AG04449 (cell line): Measurements from ENCODE around the gene ORAI2.

Experiments used
- CTCF ChIA-PET: fragments of 350-600 bp; formaldehyde crosslinking; extraction: SDS; loops from one replicate; lab custom pipeline; 2021; ENCODE audit warnings: antibody characterized with exemption; lab: Yijun Ruan, JAX
- POLR2A ChIA-PET: fragments of 400-600, 350-600 bp; formaldehyde crosslinking; extraction: SDS; loops from one replicate; lab custom pipeline; 2020; ENCODE audit warnings: antibody characterized with exemption, inconsistent platforms; lab: Yijun Ruan, JAX
- DNase-seq: peaks from one replicate; pipeline ENCODE4 v3.0.0-alpha.2; 2010; ENCODE audit warnings: low read depth, low spot score
- H3K4me3 ChIP-seq: 2 replicates; pipeline ENCODE4 v1.5.1; 2011; ENCODE audit warnings: low read depth, mild to moderate bottlenecking, control low read depth, low read length
- TF ChIP-seq, protein P1 (sequence below): IDR thresholded peaks from one replicate; pipeline ENCODE4 v1.5.1; 2011; ENCODE audit warnings: mild to moderate bottlenecking, moderate library complexity, low read length, control low read depth, inconsistent platforms; ENCODE audit not compliant: insufficient read depth; ENCODE audit errors: missing control alignments

The ORAI2 gene

DNA sequence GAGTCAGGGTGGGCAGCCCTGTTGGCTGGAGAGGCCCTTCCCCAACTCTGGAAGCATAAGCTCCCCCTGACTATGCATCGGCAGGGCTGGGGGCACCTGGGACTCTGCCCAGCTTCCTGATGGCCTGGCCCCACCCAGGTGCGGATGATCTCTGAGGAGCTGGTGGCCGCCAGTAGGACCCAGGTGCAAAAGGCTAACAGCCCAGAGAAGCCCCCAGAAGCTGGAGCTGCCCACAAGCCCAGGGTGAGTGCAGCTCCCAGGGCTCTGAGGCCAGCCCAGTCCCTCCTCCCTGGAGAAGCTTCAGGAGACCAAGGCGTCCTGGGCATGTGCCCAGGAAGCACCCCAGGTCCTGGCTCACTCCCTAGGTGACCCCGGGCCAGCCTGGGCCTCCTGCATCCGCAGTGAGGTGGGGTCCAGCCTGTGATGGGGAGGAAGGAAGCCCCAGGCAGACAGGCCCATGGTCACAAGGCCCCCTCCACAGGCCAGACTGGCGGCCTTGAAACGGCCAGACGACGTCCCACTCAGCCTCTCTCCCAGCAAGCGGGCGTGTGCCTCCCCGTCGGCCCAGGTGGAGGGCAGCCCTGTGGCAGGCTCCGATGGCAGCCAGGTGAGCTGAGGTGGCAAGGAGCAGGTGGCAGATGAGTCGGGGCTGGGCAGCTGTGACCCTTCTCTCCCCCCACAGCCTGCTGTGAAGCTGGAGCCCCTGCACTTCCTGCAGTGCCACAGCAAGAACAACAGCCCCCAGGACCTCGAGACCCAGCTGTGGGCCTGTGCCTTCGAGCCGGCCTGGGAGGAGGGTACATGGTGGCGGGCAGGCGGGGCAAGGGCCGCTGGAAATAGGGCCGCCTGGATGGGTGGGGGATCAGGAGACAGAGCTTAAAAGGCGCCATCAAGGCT, 34.5 kb downstream of the ORAI2 start:
- no peak for DNase-seq

DNA sequence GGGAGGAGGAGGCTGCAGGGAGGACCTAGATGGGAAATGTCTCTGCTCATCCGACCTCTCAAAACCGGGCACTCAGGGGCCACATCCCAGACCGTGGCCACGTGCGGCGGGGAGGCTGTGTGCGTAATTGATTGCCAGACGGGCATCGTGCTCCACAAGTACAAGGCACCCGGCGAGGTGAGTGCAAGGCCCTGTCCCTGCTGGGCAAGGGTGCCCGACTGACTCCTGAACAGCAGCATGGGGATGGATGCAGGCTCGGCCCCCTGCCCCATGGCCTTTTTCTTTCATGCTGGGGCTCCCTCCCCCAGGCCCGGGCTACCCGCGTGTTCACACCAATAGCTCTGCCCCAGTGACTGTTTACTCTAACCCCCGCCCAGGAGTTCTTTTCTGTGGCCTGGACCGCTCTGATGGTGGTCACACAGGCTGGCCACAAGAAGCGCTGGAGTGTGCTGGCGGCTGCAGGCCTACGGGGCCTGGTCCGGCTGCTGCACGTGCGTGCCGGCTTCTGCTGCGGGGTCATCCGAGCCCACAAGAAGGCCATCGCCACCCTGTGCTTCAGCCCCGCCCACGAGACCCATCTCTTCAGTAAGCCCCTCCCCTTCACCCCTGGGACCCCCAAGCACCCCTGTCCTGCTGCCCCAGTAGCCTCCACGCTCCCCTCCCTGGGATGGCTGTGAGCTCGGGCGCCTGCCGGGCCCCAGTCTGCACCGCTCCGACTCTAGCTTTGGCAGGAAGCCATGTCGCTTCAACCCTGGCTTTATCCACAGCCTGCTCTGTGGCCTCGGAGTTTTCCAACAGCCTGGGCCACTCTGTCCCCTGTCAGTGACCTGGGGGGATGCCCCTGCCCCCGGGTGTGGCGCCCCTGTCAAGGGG, 35.3 kb downstream of the ORAI2 start:
- no peak for DNase-seq
- TF ChIP-seq, protein P1, sequence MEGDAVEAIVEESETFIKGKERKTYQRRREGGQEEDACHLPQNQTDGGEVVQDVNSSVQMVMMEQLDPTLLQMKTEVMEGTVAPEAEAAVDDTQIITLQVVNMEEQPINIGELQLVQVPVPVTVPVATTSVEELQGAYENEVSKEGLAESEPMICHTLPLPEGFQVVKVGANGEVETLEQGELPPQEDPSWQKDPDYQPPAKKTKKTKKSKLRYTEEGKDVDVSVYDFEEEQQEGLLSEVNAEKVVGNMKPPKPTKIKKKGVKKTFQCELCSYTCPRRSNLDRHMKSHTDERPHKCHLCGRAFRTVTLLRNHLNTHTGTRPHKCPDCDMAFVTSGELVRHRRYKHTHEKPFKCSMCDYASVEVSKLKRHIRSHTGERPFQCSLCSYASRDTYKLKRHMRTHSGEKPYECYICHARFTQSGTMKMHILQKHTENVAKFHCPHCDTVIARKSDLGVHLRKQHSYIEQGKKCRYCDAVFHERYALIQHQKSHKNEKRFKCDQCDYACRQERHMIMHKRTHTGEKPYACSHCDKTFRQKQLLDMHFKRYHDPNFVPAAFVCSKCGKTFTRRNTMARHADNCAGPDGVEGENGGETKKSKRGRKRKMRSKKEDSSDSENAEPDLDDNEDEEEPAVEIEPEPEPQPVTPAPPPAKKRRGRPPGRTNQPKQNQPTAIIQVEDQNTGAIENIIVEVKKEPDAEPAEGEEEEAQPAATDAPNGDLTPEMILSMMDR = no peak
- no peak overlapping the region for H3K4me3 ChIP-seq
- POLR2A ChIA-PET = no interaction called here
- CTCF ChIA-PET = interaction anchor here (1.0 to 5.0 kb wide), 2 partner anchors 13 to 64 kb away, joined by 3 to 25 read pairs; no protein-coding TSS in a partner anchor

More for the DNA sequence above, 34.5 kb downstream of the ORAI2 start:
- POLR2A ChIA-PET = no interaction called here
- CTCF ChIA-PET = interaction anchor here (0.8 to 5.0 kb wide), 6 partner anchors 12 to 187 kb away, joined by 3 to 25 read pairs (median 3); no protein-coding TSS in a partner anchor
- TF ChIP-seq, protein P1 = no peak
- no peak overlapping the region for H3K4me3 ChIP-seq

DNA sequence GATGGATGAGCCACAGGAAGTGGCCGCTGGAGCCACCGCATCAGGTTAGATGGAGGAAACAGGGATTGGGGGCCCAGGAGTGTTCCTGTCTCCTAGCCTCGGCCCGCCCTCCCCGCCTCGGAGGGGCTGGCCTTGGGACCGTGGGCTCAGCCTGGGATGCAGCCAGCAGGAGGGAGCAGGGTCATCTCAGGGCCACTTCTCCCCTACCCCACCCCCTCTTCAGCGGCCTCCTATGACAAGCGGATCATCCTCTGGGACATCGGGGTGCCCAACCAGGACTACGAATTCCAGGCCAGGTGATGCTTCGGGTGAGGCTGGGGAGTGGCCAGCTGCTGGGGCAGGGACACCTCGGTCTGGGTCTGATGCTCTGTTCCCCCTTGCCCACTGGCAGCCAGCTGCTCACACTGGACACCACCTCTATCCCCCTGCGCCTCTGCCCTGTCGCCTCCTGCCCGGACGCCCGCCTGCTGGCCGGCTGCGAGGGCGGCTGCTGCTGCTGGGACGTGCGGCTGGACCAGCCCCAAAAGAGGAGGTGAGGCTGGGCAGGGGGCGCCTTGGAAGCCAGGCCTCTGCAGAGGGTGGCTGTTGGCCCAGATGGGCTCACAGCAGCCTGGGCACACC, 36.1 kb downstream of the ORAI2 start:
- H3K4me3 ChIP-seq = no peak overlapping the region
- DNase-seq = no peak
- ChIA-PET CTCF (no interaction called here), POLR2A (no interaction called here)
- TF ChIP-seq, protein P1 = no peak

DNA sequence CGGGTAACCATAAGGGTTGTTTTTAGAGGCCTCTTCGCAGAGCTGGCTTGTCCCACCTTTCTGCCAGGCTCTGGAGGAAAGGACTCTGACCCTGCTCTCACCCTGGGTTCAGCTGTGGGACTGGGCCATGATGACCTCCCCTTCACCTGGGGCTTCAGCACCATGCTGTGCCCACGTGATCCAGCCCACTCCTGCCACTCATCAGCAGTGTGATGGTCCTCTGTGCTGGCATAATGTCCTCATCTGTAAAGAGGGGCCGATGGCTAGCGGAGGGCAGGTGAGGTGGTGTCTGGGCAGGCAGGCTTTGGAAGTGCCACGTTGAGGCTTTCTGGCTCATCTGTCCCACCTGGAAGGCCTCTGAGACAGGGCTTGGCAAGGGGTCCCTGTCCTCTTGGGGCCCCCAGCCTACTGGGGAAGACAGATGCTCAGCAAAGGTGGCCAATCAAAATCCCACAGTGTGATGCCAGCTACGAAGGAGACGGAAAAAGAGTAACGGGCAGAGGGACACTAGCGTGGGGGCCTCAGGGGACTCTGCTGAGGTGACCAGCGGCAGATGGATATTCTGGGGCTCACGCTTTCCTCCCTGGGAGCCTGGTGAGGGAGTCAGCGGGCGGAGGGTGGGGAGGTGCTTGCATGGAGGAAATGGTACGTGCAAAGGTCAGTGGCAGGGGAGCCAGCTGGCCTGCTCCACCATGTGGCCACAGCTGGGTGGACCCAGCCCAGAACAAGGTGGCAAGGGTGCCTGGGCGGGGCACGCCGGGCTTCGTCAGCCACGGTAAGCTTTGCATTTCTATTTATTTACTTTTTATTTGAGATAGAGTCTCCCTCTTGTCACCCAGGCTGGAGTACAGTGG, 36.8 kb downstream of the ORAI2 start:
- no peak overlapping the region for H3K4me3 ChIP-seq
- TF ChIP-seq, protein P1 = no peak
- DNase-seq = no peak
- ChIA-PET POLR2A (no interaction called here), CTCF (no interaction called here)

DNA sequence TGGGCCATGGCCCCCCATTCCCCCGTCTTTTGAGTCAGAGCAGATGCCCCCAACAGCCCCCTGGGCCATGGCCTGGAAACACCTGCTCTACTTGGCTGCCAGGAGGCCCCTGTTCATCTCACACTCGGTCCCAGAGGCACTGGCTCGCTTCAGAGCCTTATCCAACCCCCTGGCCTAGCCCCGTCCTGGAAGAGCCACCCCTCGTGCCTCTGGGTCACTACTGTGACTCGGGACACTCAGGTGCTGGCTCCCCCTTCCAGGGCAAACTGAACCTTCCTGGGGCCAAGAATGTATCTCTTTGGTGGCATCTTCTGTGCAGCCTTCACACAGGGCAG, 38.4 kb downstream of the ORAI2 start:
- ChIA-PET POLR2A (no interaction called here), CTCF (interaction anchor here (1.5 kb wide), 1 partner anchor 8 kb away, joined by 4 read pairs; the partner anchor contains the start of gene ALKBH4)
- DNase-seq = no peak
- TF ChIP-seq, protein P1 = no peak
- no peak overlapping the region for H3K4me3 ChIP-seq
